Naive thymus-derived CD4-positive, alpha-beta T cell (primary cell): Measurements from ENCODE around the gene TCERG1L. TPM values are rescaled to one million over a fixed set of nuclear protein-coding genes. Genes with fewer than 3 reads are reported as not detected.

Experiments used
- ATAC-seq: fragments of 150-1000 bp; cut with Tn5 transposase; 2 replicates; pipeline ENCODE4 v1.10.0; 2021; ENCODE audit warnings: mild to moderate bottlenecking, moderate library complexity
- CTCF ChIA-PET: fragments of 350-600 bp; sonication (Branson Sonifier 250); formaldehyde crosslinking; loops from one replicate; lab custom pipeline; 2021; ENCODE audit warnings: antibody characterized with exemption; lab: Charles Lee
- POLR2A ChIA-PET: fragments of 350-600 bp; sonication (Branson Sonifier 250); formaldehyde crosslinking; loops from one replicate; lab custom pipeline; 2021; ENCODE audit warnings: antibody characterized with exemption, inconsistent platforms; lab: Charles Lee
- DNase-seq, 9 donors: peaks; one replicate each; pipeline versions ENCODE4 v3.0.0 to v3.0.0-alpha.2; 2020 to 2022; ENCODE audit warnings: mixed read lengths in 1 of 9
- H3K27ac ChIP-seq: one replicate; pipeline ENCODE4 v1.7.0; 2013; ENCODE audit warnings: mild to moderate bottlenecking, low read depth, low read length, moderate library complexity
- H3K27me3 ChIP-seq, 2 donors: one replicate each; pipeline ENCODE4 v1.7.0; 2013; ENCODE audit warnings: low read length in 2 of 2, mild to moderate bottlenecking in 2 of 2, moderate library complexity in 2 of 2; ENCODE audit not compliant: control insufficient read depth in 2 of 2, insufficient read depth in 2 of 2
- H3K36me3 ChIP-seq, 3 experiments: 1 replicate in 2 of 3; 2 replicates in 1 of 3; pipeline ENCODE4 v1.7.0; 2013; ENCODE audit warnings: low read length in 3 of 3, mild to moderate bottlenecking in 3 of 3, moderate library complexity in 1 of 3; ENCODE audit not compliant: insufficient read depth in 3 of 3, control insufficient read depth in 2 of 3
- H3K4me1 ChIP-seq, 2 donors: one replicate each; pipeline ENCODE4 v1.7.0; 2013; ENCODE audit warnings: low read length in 2 of 2, mild to moderate bottlenecking in 2 of 2, moderate library complexity in 1 of 2; ENCODE audit not compliant: control insufficient read depth in 2 of 2, insufficient read depth in 2 of 2
- H3K4me3 ChIP-seq: 2 replicates; pipeline ENCODE4 v1.7.0; 2013; ENCODE audit warnings: mild to moderate bottlenecking, low read length
- H3K9me3 ChIP-seq, 3 experiments: 1 replicate in 2 of 3; 2 replicates in 1 of 3; pipeline ENCODE4 v1.7.0; 2013; ENCODE audit warnings: low read length in 3 of 3; ENCODE audit not compliant: control insufficient read depth in 2 of 3
- H3K27ac Mint-ChIP-seq, 9 donors: one replicate each; pipeline ENCODE4 v1.8.0; 2020 to 2022; ENCODE audit warnings: mixed read lengths in 9 of 9, mild to moderate bottlenecking in 8 of 9, moderate library complexity in 5 of 9, inconsistent platforms in 2 of 9
- H3K27me3 Mint-ChIP-seq, 5 donors: one replicate each; pipeline ENCODE4 v1.8.0; 2021 to 2022; ENCODE audit warnings: mixed read lengths in 5 of 5, mild to moderate bottlenecking in 1 of 5
- H3K36me3 Mint-ChIP-seq, 5 donors: one replicate each; pipeline ENCODE4 v1.8.0; 2020 to 2022; ENCODE audit warnings: mixed read lengths in 5 of 5, mild to moderate bottlenecking in 3 of 5, inconsistent platforms in 1 of 5
- H3K4me1 Mint-ChIP-seq, 7 donors: one replicate each; pipeline ENCODE4 v1.8.0; 2020 to 2022; ENCODE audit warnings: mixed read lengths in 7 of 7, mild to moderate bottlenecking in 3 of 7, inconsistent platforms in 1 of 7
- H3K4me3 Mint-ChIP-seq, 10 donors: one replicate each; pipeline ENCODE4 v1.8.0; 2020 to 2022; ENCODE audit warnings: mild to moderate bottlenecking in 10 of 10, mixed read lengths in 10 of 10, moderate library complexity in 6 of 10, inconsistent platforms in 2 of 10
- H3K9me3 Mint-ChIP-seq, 11 donors: one replicate each; pipeline ENCODE4 v1.8.0; 2020 to 2022; ENCODE audit warnings: mixed read lengths in 11 of 11, mild to moderate bottlenecking in 4 of 11, inconsistent platforms in 1 of 11, moderate library complexity in 1 of 11
- intact Hi-C, 2 donors: fragments of 100-400 bp; cut with micrococcal nuclease; formaldehyde crosslinking; loops; one replicate each; pipeline ENCODE4 v1.15.1; 2023
- polyA plus RNA-seq, 2 donors: library from polyadenylated mRNA; unstranded; fragments of 300-500 nt; fragmentation: Illumina TruSeq; gene quantifications; one replicate each; pipeline ENCODE4 v1.2.3, GENCODE V29; 2021
- total RNA-seq, 6 experiments: library from RNA in 5 of 6; stranded (reverse) in 5 of 6; gene quantifications; 1 replicate in 5 of 6; 2 replicates in 1 of 6; pipeline ENCODE4 v1.2.3 and lab custom pipeline; 2021 to 2026

TCERG1L gene
- total and polyA plus RNA-seq, 7 experiments from 2014 or later, result 0.11 to 0.42 (median 0.39) TPM; not detected in 4

GRCh38 chr10:131047501-131047900 is 264.0 kb downstream of the TCERG1L start:
- Mint-ChIP-seq H3K27me3 (peaks cover 0 to 8% (median 0%) of the 10 kb centered on the region in 5 donors), H3K4me1 (no peaks in the 10 kb centered on the region), H3K36me3 (no peaks in the 10 kb centered on the region), H3K4me3 (no peak overlapping the region), H3K9me3 (peaks cover 0 to 9% (median 0%) of the 10 kb centered on the region in 11 donors), H3K27ac (no peak overlapping the region)
- ChIA-PET CTCF (no interaction called here), POLR2A (no interaction called here)
- H3K36me3 ChIP-seq, result no peaks in the 10 kb centered on the region
- peaks cover 0 to 8% (median 0%) of the 10 kb centered on the region in 3 experiments for H3K9me3 ChIP-seq
- no peak overlapping the region for H3K27ac ChIP-seq
- no peaks in the 10 kb centered on the region for H3K4me1 ChIP-seq
- H3K27me3 ChIP-seq, result no peaks in the 10 kb centered on the region
- no peak overlapping the region for H3K4me3 ChIP-seq
- DNase-seq (no peak), ATAC-seq (no peak)
- intact Hi-C loops, result no loop called here

GRCh38 chr10:131046194-131046593 is 265.3 kb downstream of the TCERG1L start:
- H3K4me1 ChIP-seq, result no peaks in the 10 kb centered on the region
- H3K27ac ChIP-seq, result no peak overlapping the region
- ChIA-PET CTCF (no interaction called here), POLR2A (no interaction called here)
- H3K27me3 ChIP-seq, result no peaks in the 10 kb centered on the region
- H3K36me3 ChIP-seq, result no peaks in the 10 kb centered on the region
- H3K9me3 Mint-ChIP-seq, result peaks cover 0 to 4% (median 2%) of the 10 kb centered on the region in 11 donors
- H3K9me3 ChIP-seq, result peaks cover 0 to under 1% (median 0%) of the 10 kb centered on the region in 3 experiments
- no peaks in the 10 kb centered on the region for H3K36me3 Mint-ChIP-seq
- no peak for ATAC-seq
- no peak overlapping the region for H3K4me3 ChIP-seq
- H3K4me1 Mint-ChIP-seq, result no peaks in the 10 kb centered on the region
- peaks cover 0 to 8% (median 0%) of the 10 kb centered on the region in 5 donors for H3K27me3 Mint-ChIP-seq
- DNase-seq, result no peak
- no peak overlapping the region for H3K27ac Mint-ChIP-seq
- no peak overlapping the region for H3K4me3 Mint-ChIP-seq
- intact Hi-C loops, result no loop called here

GRCh38 chr10:131044379-131045111 is 267.0 kb downstream of the TCERG1L start:
- Histone ChIP-seq H3K4me1 (no peaks in the 10 kb centered on the region), H3K9me3 (no peaks in the 10 kb centered on the region), H3K27ac (no peak overlapping the region), H3K4me3 (no peak overlapping the region), H3K27me3 (no peaks in the 10 kb centered on the region), H3K36me3 (no peaks in the 10 kb centered on the region)
- Mint-ChIP-seq H3K27me3 (peaks cover 0 to 8% (median 0%) of the 10 kb centered on the region in 5 donors), H3K4me1 (no peaks in the 10 kb centered on the region), H3K36me3 (no peaks in the 10 kb centered on the region), H3K4me3 (no peak overlapping the region), H3K9me3 (peaks cover 0 to 4% (median 0%) of the 10 kb centered on the region in 11 donors), H3K27ac (peak overlapping the region in 1 of 9 donors; percentile 52)
- POLR2A ChIA-PET, result no interaction called here
- CTCF ChIA-PET, result no interaction called here
- intact Hi-C loops, result no loop called here
- ATAC-seq (no peak), DNase-seq (no peak)

- H3K9me3 ChIP-seq, result no peaks in the 10 kb centered on the region
- CTCF ChIA-PET, result no interaction called here
- ATAC-seq (no peak), DNase-seq (no peak)
- H3K27ac ChIP-seq, result no peak overlapping the region
- H3K4me1 Mint-ChIP-seq, result no peaks in the 10 kb centered on the region
- intact Hi-C loops, result no loop called here
- H3K4me3 Mint-ChIP-seq, result no peak overlapping the region
- H3K36me3 Mint-ChIP-seq, result no peaks in the 10 kb centered on the region
- no peaks in the 10 kb centered on the region for H3K27me3 ChIP-seq
- peaks cover 0 to 4% (median 0%) of the 10 kb centered on the region in 5 donors for H3K27me3 Mint-ChIP-seq
- H3K4me3 ChIP-seq, result no peak overlapping the region
- no peaks in the 10 kb centered on the region for H3K4me1 ChIP-seq
- no peaks in the 10 kb centered on the region for H3K36me3 ChIP-seq
- peaks cover 0 to 4% (median 0%) of the 10 kb centered on the region in 11 donors for H3K9me3 Mint-ChIP-seq
- no peak overlapping the region for H3K27ac Mint-ChIP-seq
- POLR2A ChIA-PET, result no interaction called here
Measured at GRCh38 chr10:131043039-131043691, 268.4 kb downstream of the TCERG1L start.
